GM18907 (cell line): ENCODE results near the gene FAM114A1.

Experiments used
- ATAC-seq: cut with Tn5 transposase; IDR thresholded peaks from one replicate; pipeline ENCODE4 v1.9.1; 2021; ENCODE audit warnings: mild to moderate bottlenecking, moderate library complexity; ENCODE audit not compliant: unreplicated experiment

The FAM114A1 gene

DNA sequence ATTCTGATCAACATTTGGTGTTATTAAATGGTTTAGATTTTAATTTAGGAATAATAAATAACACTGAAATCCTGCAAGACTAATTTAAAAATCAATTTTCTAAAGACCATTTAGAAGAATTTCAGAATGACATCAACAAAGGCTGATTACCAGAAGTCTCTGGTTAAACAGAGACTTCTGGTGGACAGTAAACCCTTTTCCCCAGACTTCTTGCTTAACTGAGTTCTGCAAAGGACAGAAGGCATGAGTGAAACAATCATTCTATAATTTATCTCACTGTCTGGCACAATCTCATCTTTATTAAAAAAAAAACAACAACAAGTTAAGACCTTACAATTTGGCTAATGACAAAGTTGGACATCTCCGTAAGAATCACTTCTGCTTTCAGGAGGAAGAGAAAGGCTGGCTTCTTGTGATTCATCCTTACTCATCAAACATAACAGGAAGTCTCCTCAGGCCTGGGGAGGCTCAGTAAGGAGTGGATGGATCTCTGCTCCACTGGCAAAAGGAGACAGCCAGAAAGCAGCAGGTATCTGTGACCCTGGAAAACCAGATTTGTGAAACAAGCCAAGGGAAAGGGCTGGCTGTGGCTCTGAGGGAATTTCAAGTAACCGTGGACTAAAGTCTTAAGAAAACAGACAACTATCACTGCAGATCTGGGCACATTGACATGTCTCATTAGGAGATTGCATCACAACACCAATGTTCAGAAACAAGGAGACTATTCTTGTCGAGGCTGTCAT is 10.1 kb upstream of the FAM114A1 start:
- peak; percentile 63 for ATAC-seq

- no peak for ATAC-seq
Observed at GRCh38 chr4:38858097-38858420, 9.5 kb upstream of the FAM114A1 start.

DNA sequence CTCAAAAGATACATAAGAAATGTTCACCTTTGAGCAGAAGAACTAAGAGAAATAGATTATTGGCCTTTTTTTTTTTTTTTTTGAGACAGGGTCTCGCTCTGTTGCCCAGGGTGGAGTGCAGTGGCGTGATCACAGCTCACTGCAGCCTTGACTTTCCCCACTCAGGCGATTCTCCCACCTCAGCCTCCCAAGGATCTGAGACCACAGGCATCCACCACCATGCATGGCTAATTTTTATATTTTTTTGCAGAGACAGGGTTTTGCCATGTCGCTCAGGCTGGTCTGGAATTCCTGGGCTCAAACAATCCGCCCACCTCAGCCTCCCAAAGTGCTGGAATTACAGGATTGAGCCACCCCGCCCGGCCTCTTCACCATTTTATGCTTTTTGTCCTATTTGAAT is 8.1 kb upstream of the FAM114A1 start:
- no peak for ATAC-seq

DNA sequence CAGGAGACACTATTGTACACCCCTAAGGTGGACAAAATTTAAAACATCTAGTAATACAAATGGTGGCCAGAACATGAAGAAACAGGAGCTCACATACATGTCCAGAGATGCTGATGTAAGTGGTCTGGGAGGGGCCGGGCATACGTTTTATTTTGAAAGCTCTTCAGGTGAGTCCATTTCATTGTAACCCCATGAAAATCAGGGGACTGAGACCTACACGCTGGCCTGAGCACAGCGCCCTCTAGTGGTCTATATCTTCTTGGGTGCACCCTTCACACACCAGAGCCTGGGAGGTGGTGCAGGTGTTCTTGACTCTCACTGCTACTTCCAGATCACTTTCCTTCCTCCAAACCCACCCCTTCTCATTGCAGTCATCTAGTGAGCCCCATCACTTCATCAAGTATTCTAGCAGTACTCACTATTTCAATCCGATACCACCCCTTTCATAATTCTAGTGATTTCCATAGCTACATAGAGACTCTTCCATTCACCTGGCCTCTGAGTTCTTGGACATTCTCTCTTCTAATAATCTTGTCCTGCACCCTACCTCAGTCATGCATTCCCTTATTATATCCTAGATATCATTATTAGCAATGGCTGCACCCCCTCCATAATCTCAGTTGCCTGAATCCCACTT is 6.7 kb upstream of the FAM114A1 start:
- ATAC-seq = peak; percentile 62

DNA sequence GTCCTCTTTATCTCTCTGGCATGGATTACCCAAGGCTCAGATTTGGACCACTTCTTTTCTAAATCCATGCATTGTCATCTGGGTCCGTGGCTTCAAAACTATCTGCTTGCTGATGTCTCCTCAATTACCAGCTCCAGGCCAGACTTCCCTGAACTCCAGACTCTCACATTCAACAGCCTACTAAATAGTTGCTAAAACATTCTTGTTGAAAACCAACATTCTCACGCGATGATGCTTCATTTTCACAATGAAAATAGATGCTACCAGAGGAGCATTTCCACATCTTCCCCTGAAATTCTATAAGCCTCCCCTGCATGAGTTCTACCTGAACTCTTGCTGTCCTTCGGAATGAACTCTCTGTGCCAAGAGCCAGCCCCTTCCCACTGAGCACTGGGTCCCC is 5.8 kb upstream of the FAM114A1 start:
- no peak for ATAC-seq

- no peak for ATAC-seq
Observed at GRCh38 chr4:38865445-38865844, 2.2 kb upstream of the FAM114A1 start.

- no peak for ATAC-seq
Observed at GRCh38 chr4:38866973-38867477, 581 bp upstream of the FAM114A1 start.

DNA sequence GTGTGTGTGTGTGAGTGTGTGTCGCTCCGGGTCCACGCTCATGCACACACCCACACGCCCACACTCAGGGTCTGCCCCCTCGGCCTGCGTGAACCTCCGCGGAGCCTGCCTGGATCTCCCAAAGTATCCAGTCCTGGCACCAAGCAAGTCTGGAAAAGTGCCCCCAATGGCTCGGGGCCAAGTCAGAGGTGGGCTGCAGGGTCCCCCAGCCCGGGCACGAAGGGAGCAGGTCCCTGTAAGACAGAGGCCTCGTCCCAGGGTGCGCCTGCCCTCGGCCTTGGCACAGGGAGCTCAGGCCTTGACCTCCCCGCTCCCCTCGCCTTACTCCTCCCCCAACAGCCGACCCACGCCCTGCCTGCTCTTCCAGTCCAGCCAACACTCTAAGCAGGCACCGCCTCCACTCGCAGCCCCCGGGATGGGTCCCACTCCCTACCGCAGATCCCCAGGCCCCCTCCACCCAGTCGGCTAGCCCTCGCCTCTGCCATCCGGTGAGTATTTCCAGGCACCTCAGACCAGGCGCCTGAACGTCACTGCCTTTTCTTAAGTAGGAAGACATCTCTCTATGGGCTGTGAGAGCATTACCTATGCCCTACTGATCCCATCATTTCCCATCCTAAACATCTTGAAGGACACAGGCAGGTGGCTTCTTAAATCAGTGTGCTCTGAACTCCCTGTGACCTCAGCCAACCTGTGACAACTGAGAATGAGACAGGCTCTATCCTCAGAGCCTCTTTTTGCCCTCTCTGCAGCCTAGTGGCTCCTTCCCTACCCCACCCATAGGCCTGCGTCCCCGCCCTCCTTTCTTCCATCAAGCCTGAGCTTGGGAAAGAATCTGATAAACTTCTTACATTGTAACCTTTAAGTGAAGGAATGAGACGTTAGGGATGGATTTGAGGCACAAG is 704 bp downstream of the FAM114A1 start:
- no peak for ATAC-seq

- no peak for ATAC-seq
Observed at GRCh38 chr4:38869511-38869910, 1.9 kb downstream of the FAM114A1 start.

- no peak for ATAC-seq
Observed at GRCh38 chr4:38870098-38870808, 2.6 kb downstream of the FAM114A1 start.

DNA sequence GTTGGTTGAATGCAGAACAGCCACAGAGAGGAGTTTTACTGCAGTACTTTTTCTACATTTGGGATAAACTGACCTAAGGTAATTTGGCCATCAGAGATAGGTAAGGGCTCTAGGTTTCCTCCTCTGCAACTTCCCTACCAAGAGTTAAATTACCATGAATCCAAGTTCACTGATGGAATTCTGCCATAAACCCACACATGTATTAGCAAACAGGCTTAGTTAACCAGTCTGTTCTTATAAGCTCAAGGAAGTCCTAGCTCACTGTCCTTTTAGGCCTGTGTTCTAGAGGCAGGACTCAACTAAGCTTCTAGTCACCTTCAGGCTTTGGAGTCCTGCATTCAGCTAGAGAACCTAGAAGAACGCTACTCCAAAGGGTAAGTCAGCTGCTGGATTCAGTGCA is 4.0 kb downstream of the FAM114A1 start:
- ATAC-seq = no peak

DNA sequence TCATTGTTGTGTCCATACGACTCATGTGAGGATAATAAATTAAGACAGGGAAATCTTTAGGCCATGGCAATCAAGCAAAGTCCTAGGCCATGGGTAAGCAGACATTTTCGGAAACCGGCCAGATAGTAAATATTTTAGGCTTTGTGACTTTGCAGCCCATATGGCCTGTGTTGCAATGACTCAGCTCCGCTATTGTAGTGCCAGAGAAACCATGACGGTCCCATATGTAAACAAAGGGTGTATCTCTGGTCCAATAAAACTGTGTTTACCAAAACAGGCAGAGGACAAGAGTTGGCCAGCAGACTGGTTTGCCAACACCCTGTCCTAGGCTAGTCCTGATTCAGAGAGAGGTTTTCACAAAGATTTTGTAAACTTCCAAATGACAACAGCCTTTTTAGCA is 5.0 kb downstream of the FAM114A1 start:
- ATAC-seq = no peak

- ATAC-seq = no peak
Observed at GRCh38 chr4:38873290-38873944, 5.8 kb downstream of the FAM114A1 start.

DNA sequence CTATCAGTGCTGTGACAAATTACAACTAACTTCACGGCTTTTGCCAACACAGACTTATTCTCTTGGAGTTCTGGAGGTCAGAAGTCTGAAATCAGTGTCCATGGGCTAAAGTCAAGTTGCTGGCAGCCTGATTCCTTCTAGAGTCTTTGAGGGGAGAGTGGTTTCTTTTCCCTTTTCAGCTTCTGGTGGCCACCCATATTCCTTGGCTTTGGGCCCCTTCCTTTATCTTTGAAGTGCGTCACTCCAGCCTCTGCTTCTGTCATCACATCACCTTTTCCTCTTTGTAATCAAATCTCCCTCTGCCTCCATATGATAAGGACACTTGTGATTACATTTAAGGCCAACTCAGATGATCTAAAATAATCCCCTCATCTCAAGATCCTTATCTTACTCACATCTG is 9.0 kb downstream of the FAM114A1 start:
- no peak for ATAC-seq

- ATAC-seq = no peak
Observed at GRCh38 chr4:38884254-38884653, 16.6 kb downstream of the FAM114A1 start.

DNA sequence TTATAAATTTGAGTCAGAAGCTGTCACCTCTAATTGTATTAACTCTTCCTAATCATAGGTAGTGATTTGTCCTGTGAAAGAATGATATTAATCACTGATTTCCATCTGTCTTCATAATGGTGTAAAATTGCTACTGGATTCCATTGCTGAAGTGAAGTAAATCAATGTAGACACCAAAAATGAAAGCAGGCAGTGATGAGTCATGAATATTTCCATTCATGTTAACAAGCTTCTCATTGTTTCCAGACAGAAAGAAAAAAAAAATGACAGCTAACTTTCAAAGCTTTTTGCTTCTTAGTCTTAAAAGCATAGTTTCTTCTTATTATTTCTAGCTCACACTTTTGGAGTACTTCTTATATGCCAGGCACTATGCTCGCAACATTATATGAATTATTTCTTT is 21.5 kb downstream of the FAM114A1 start:
- ATAC-seq = peak; percentile 68

GRCh38 chr4:38891051-38891983 is 23.7 kb downstream of the FAM114A1 start:
- ATAC-seq = no peak

GRCh38 chr4:38894322-38894982 is 26.8 kb downstream of the FAM114A1 start:
- ATAC-seq = no peak

- no peak for ATAC-seq
Observed at GRCh38 chr4:38896940-38897339, 29.3 kb downstream of the FAM114A1 start.
